Stimulated activated CD8-positive, alpha-beta memory T cell treated with anti-CD3 and anti-CD28 coated beads, Interleukin-4, amount 100 ng/mL, for 24 hours (primary cell): Measurements from ENCODE around the gene COPS7B.

Experiments used
- DNase-seq: peaks from one replicate; pipeline ENCODE4 v3.0.0-alpha.2; 2020; ENCODE audit warnings: low read depth

The COPS7B gene

DNA sequence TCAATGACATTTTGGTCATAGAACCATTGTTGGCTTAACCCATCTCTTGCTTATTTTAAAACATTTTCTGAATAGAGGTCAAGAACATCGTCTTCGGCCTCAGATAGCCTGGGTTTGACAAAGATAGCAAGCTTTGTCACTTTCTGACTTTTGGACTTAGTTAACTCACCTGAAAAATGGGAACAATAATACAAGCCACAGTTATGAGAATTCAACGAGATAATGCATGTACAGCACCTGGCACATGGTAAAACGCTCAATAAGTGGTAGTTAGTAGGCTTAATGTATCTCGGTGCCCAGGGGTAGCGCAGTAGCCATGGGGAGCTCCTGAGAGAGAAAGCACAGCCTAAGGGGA is 446 bp upstream of the COPS7B start:
- DNase-seq, result no peak

- no peak for DNase-seq
These were observed 660 bp downstream of the COPS7B start for GRCh38 chr2:231786917-231787292.

GRCh38 chr2:231791107-231791506 is 4.9 kb downstream of the COPS7B start:
- no peak for DNase-seq

- no peak for DNase-seq
These were observed 8.1 kb downstream of the COPS7B start for GRCh38 chr2:231794383-231794782.

DNA sequence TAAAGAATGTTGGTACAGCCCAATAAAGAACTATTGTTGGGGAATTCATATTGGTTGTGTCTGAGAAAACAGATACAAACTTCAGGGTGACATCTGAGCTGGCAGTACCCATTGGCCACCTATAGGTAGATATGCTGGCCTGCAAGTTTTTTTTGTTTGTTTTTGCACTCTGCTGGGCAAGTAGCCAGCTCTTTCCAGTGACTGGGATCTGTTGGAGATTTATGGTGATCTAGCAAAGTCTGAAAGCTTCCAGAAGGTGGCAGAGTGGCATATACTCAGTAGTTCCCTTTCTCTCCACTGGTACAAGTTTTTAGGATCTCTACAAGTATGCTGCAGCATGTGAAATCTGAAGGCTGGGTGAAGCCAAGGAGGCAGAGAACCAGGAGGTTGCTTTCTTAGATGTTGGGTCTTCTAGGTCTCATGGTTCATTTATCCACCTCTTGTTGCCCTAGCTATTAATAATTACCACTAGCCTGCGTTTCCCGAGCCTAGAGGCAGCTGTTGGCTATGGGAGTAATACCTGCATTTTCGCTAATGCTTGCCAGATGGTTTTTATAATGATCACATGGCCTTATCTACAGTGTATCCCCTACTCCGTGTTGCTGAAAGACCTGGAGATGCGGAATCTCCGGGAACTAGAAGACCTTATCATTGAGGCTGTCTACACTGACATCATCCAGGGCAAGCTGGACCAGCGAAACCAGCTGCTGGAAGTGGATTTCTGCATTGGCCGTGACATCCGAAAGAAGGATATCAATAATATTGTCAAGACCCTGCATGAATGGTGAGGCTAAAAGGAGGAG is 9.5 kb downstream of the COPS7B start:
- no peak for DNase-seq

DNA sequence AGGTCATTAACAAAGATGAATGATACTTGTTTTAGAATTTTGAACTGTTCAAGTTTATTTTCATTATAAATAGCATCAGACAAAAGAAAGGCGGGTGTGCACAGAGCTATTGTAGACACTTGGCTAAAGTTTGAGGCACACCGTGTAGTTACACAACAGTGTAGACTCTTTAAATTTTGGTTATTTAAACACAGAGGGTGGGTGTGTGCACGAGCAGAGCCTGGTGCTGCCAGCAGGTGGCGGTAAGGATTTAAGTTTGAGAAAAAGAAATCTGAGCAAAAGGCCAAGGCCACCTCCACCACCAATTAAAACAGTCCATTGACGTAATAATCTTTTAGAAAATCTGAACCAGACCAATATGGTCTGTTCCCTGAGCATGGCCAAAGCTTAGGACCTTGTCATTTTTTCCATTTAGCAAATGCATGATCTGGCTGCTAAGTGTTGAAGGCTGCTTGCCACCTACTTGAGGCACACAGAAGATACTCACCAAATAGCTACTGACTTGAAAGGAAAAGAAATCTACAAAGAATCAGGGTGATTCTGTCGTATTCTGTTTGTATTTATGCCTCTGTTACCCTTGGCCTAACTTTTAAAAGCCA is 14.3 kb downstream of the COPS7B start:
- DNase-seq, result no peak

GRCh38 chr2:231803501-231804138 is 17.4 kb downstream of the COPS7B start:
- DNase-seq, result no peak

- no peak for DNase-seq
These were observed 20.8 kb downstream of the COPS7B start for GRCh38 chr2:231807020-231807419.

DNA sequence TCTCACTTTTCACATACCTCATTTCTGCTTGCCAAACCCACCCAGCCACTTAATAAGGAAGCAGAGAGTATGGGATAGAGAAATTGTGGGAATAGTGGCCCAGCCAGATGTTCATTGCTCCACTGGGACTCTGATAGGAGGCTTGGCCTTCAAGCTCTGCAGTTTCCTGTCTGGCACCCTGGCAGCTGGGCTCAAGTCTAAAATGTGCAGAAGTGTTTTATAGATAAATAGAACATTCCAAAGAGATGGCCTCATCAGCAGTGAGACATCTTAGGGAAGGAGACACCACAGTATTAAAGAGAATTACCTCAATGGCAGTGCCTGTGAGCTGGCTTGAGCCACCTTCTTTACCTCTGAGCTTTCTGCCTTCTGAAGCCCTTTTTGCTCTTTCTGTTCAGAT is 24.7 kb downstream of the COPS7B start:
- no peak for DNase-seq

DNA sequence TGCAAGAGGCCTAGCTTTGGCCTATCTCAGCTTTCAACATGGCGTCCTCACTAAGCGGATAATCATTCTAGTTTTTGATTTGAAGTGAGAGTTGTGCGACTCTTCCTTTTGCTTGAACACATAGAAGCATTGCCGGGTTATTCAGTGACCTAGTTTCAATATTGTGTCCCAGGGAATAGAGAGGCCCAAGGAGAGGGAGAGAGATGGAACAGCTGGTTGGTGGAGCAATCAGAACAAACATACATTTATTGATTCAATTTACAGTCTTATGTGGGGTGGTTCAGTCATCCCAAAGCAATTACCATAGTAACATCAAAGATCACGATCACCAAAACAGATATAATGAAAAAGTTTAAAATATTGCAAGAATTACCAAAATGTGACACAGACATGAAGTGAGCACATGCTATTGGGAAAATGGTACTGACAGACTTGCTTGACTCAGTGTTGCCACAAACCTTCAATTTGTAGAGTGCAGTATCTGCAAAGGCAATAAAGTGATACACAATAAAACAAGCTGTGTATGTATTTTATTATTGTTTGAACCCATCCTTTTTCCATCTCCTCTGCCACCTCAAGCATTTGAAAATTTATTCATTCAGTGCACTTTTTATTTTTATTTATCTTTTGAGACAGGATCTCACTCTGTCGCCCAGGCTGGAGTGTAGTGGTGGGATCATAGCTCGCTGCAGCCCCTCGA is 30.2 kb downstream of the COPS7B start:
- no peak for DNase-seq

- DNase-seq, result no peak
These were observed 33.3 kb downstream of the COPS7B start for GRCh38 chr2:231819447-231820042.

DNA sequence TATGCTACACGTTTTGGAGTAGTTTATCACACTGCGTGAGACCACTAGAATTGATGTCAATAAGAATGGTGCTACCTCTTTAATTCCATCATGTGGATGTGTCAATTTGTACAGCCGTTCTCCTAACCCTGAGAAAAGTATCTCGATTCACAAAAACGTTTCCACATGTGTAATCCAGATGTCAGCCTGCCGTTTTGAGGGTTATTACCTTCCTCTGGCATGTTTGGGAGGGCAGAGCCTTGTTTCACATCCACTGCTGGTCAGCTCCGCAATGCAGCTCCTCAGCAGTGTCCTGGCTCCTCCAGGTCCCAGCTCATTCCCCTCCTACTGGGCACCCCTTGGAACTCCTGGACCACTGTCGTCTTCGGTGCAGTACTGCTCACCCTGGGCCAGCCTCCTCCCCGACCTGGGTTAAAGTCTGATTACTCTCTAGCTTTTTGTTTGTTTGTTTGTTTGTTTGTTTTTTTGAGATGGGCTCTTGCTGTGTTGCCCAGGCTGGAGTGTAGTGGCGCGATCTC is 34.6 kb downstream of the COPS7B start:
- DNase-seq, result no peak

DNA sequence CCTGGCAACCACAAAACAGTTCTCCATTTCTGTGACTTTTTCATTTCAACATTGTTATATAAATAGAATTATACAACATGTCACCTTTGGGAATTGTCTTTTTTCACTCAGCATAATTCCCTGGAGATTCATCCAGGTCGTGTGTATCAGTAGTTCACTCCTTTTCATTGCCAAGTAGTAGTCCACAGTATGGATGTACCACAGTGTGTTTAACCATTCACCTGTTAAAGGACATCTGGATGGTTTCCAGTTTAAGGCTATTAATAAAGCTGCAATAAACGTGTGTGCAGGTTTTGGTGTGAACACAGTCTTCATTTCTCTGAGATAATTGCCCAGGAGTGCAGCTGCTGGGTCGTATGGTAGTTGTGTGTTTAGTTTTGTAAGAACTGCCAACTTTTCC is 35.7 kb downstream of the COPS7B start:
- no peak for DNase-seq

DNA sequence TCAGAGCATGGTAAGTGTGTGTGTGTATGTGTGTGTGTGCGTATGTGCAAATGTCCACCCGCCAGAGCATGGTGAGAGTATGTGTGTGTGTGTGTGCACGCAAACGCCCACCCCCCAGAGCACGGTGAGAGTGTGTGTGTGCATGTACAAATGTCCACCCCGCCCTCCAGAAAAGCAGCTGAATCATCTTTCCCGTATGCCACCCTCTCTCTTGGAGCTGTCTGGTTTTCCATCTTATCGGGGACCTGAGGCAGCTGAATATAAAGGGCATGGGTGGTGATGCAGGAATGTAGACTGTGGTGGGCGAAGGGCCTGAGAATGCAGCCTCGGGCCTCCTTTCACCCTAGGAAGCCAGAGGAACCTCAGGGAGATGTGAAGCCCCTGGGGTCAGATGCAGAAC is 66.9 kb downstream of the COPS7B start:
- DNase-seq, result no peak

- no peak for DNase-seq
These were observed 68.4 kb downstream of the COPS7B start for GRCh38 chr2:231854616-231855125.

DNA sequence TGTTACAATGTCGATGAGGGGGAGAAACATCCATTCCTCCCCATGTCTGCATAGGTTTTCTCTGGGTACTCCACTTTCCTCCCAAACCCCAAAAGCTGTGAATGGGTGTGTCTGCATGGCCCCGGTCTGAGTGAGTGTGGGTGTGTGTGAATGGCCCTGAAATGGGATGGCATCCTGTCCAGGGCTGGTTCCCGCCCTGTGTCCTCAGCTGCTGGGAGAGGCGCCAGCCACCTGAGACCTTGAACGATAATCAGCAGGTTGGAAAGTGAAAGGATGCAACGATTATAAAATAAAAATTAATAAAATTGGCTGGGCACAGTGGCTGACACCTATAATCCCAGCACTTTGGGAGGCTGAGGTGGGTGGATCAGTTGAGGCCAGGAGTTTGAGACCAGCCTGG is 70.7 kb downstream of the COPS7B start:
- DNase-seq, result no peak
